Vagina (tissue), 2 donors: Measurements from ENCODE around the gene FBXW4. TPM values are rescaled to one million over a fixed set of nuclear protein-coding genes. Genes with fewer than 3 reads are reported as not detected.

Source experiments
- DNase-seq, 2 donors: peaks; one replicate each; pipeline ENCODE4 v3.0.0-alpha.2; 2017; ENCODE audit errors: extremely low spot score in 2 of 2
- H3K27ac ChIP-seq: fragments of 200-600 bp; sonication (generic); one replicate; pipeline ENCODE4 v1.5.1; 2019
- H3K27me3 ChIP-seq: fragments of 200-600 bp; sonication (generic); one replicate; pipeline ENCODE4 v1.5.1; 2019
- H3K36me3 ChIP-seq, 2 donors: fragments of 200-600 bp; sonication (generic); one replicate each; pipeline ENCODE4 v1.5.1; 2017 to 2019
- H3K4me1 ChIP-seq: fragments of 200-600 bp; sonication (generic); one replicate; pipeline ENCODE4 v1.5.1; 2019
- H3K4me3 ChIP-seq, 2 donors: fragments of 200-600 bp; sonication (generic); 1 replicate in 1 of 2; 2 replicates in 1 of 2; pipeline ENCODE4 v1.5.1; 2016 to 2019
- H3K9me3 ChIP-seq: fragments of 200-600 bp; sonication (generic); one replicate; pipeline ENCODE4 v1.5.1; 2019
- POLR2A ChIP-seq, 2 donors: fragments of 450-650 bp; IDR thresholded peaks; one replicate each; pipeline ENCODE4 v1.6.1; 2017; ENCODE audit warnings: antibody characterized with exemption in 2 of 2, mild to moderate bottlenecking in 2 of 2, moderate library complexity in 2 of 2
- POLR2AphosphoS5 ChIP-seq, 2 donors: sonication (generic); formaldehyde crosslinking; IDR thresholded peaks; one replicate each; pipeline ENCODE4 v1.9.0; 2017; ENCODE audit warnings: antibody characterized with exemption in 2 of 2, mild to moderate bottlenecking in 2 of 2, low read depth in 1 of 2; ENCODE audit not compliant: insufficient read depth in 1 of 2
- intact Hi-C: fragments of 100-400 bp; cut with DNase I; formaldehyde crosslinking; loops from one replicate; pipeline ENCODE4 v1.15.1; 2023
- total RNA-seq: library from RNA; depleted of rRNA; stranded (reverse); fragments of >200 nt; gene quantifications from one replicate; pipeline ENCODE4 v1.2.3, GENCODE V29; 2016
- TF ChIP-seq, protein P1 (sequence below), 3 experiments: fragments of 450-650 bp in 2 of 3; fragments of 200-600 bp in 1 of 3; sonication (generic) in 1 of 3; IDR thresholded peaks; one replicate each; pipeline ENCODE4 v1.5.1; 2017 to 2019; ENCODE audit warnings: antibody characterized with exemption in 3 of 3, mild to moderate bottlenecking in 2 of 3, moderate library complexity in 2 of 3

The FBXW4 gene
- total RNA-seq, 1 donor from 2014 or later = 49.6 TPM

DNA sequence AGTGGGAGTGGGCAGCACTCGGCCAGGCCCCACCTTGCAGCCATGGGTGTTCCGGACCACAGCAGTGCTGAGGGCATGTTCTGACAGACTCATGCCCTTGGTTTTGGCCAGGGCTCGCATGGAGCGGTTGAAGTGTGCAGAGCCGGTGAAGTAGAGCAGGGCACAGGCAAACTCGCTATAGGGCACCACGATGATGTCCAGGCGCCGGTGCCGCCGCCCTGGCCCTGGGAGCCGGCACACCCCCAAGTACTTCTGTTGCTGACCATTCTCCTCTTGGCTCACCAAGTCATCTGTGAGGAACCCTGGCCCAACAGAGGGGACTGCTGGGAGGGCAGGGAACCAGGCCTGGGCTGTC lies 115.5 kb downstream of the FBXW4 start:
- peaks cover 0 to 47% of the 10 kb centered on the region in 2 donors for H3K36me3 ChIP-seq
- H3K27ac ChIP-seq = no peak overlapping the region
- no peak overlapping the region for H3K4me3 ChIP-seq
- intact Hi-C loops = no loop called here
- no peaks in the 10 kb centered on the region for H3K27me3 ChIP-seq
- H3K9me3 ChIP-seq = no peaks in the 10 kb centered on the region
- no peaks in the 10 kb centered on the region for H3K4me1 ChIP-seq
- no peak for TF ChIP-seq POLR2AphosphoS5 (IDR thresholded peaks at IDR 0.05; ENCODE audit: insufficient read depth in 1 of 2, low read depth in 1 of 2)
- TF ChIP-seq, protein P1, sequence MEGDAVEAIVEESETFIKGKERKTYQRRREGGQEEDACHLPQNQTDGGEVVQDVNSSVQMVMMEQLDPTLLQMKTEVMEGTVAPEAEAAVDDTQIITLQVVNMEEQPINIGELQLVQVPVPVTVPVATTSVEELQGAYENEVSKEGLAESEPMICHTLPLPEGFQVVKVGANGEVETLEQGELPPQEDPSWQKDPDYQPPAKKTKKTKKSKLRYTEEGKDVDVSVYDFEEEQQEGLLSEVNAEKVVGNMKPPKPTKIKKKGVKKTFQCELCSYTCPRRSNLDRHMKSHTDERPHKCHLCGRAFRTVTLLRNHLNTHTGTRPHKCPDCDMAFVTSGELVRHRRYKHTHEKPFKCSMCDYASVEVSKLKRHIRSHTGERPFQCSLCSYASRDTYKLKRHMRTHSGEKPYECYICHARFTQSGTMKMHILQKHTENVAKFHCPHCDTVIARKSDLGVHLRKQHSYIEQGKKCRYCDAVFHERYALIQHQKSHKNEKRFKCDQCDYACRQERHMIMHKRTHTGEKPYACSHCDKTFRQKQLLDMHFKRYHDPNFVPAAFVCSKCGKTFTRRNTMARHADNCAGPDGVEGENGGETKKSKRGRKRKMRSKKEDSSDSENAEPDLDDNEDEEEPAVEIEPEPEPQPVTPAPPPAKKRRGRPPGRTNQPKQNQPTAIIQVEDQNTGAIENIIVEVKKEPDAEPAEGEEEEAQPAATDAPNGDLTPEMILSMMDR (IDR thresholded peaks at IDR 0.05) = no peak
- TF ChIP-seq POLR2A (IDR thresholded peaks at IDR 0.05) = no peak
- DNase-seq = no peak

DNA sequence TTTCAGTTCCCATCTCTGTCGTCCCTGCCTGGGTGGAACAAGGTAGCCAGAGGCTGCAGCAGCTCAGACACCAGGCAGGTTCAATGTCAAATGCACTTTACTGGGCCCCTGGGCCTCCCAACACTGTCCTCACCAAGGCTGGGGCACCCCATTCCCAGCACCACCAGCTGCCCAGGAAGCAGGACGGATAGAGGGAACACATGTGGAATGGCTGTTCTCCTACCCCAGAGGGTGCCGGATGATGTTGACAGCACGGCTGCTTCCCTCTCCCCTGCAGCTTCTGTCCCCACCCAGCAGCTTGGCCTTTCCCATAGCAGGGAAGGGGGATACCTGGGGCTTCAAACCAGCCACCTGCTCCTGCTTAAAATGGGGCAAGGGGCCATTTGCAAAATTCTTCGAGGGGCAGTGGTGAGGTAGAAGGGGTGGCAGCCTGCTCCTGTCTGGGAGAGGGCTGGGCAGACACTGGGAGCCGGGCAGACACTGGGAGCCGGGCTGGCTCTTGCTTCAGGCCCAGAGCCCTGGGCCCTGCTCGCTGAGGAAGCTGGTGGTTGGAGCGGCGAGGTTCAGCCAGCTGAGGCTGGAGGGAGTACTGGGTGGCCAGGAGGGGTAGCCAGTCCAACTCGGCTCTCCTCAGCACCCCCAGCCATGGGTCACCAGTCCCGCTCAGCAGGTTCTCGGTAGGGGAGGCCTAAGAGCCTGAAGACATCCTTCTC lies 116.0 kb downstream of the FBXW4 start:
- Histone ChIP-seq H3K36me3 (peaks cover 0 to 47% of the 10 kb centered on the region in 2 donors), H3K27me3 (no peaks in the 10 kb centered on the region), H3K4me1 (no peaks in the 10 kb centered on the region), H3K27ac (no peak overlapping the region), H3K9me3 (no peaks in the 10 kb centered on the region), H3K4me3 (no peak overlapping the region)
- intact Hi-C loops = no loop called here
- DNase-seq = no peak
- TF ChIP-seq POLR2AphosphoS5 (IDR thresholded peaks at IDR 0.05; ENCODE audit: insufficient read depth in 1 of 2, low read depth in 1 of 2) (no peak), POLR2A (IDR thresholded peaks at IDR 0.05) (no peak)
- TF ChIP-seq, protein P1 (IDR thresholded peaks at IDR 0.05) = no peak

DNA sequence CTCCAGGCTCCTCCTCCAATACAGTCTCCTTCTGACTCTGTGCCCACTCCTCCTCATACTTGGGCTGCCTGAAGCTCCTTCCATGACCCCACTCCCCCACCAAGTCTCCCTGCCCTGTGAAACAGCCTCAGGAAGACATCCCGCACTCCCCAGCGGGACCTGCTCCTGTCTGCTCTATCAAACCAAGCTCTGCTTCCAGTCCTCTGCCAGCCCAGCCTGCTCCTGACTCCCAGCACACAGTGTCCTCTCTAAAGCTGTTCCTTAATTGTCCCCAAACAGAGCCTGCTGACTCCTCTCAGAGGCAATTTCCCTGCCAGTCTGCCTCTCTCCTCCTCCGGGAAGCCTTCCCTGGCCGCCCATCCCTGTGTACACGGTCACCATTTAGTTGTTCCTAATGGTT lies 116.8 kb downstream of the FBXW4 start:
- Histone ChIP-seq H3K27ac (no peak overlapping the region), H3K9me3 (no peaks in the 10 kb centered on the region), H3K27me3 (no peaks in the 10 kb centered on the region), H3K4me1 (no peaks in the 10 kb centered on the region), H3K36me3 (peaks cover 0 to 43% of the 10 kb centered on the region in 2 donors), H3K4me3 (no peak overlapping the region)
- no peak for DNase-seq
- intact Hi-C loops = no loop called here
- no peak for TF ChIP-seq POLR2AphosphoS5 (IDR thresholded peaks at IDR 0.05; ENCODE audit: insufficient read depth in 1 of 2, low read depth in 1 of 2)
- TF ChIP-seq, protein P1 (IDR thresholded peaks at IDR 0.05) = no peak
- TF ChIP-seq POLR2A (IDR thresholded peaks at IDR 0.05) = no peak

DNA sequence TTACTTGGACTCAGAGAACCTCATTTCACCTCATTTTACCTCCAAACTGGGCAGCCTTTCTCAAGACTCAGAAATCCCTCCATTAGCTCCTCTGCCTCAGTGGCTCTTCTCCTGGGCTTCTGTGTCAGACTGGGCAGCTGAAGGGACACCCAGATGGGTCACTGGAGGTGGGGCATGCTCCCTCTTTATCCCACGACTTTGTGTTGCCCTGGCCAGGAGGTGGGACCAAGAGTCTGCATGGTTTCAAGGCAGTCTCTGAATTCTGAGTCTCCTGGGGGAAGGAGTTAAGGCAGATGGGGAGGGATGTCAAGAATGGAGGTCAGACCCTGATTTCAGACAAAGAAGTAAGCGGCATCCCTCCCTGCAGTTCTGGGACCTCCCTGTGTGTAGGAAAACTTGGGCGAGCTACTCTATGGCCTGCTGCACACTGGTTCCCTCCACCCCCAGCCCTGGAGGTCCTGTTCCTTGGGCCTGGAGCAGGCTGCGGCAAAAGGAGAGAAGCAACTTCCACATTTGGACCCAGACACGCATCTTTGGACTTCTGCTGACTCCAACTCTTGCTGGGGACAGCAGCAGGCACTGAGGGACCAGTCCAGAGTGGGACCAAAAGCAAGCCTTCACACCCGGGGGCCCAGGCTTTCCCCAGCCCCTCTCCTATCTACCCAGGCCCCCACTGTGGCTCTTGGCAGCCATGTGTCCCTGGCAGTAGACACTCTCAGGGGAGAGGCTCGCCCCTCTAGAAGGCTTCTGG lies 117.7 kb downstream of the FBXW4 start:
- H3K4me3 ChIP-seq = no peak overlapping the region
- intact Hi-C loops = no loop called here
- H3K36me3 ChIP-seq = peaks cover 0 to 35% of the 10 kb centered on the region in 2 donors
- no peak for DNase-seq
- no peaks in the 10 kb centered on the region for H3K27me3 ChIP-seq
- peaks cover 7% of the 10 kb centered on the region for H3K9me3 ChIP-seq
- no peak overlapping the region for H3K27ac ChIP-seq
- H3K4me1 ChIP-seq = no peaks in the 10 kb centered on the region
- TF ChIP-seq, protein P1 (IDR thresholded peaks at IDR 0.05) = no peak
- TF ChIP-seq POLR2AphosphoS5 (IDR thresholded peaks at IDR 0.05; ENCODE audit: insufficient read depth in 1 of 2, low read depth in 1 of 2) (no peak), POLR2A (IDR thresholded peaks at IDR 0.05) (no peak)
